ENCODE results near the gene CAB39. TPM values are rescaled to one million over a fixed set of nuclear protein-coding genes. Genes with fewer than 3 reads are reported as not detected.

The CAB39 gene
- polyA plus RNA-seq, 1 donor (not counting 4 experiments of a cell fraction or from before 2014, with no cell fraction given), result 120 TPM

GRCh38 chr2:230738924-230739323 is 26.3 kb downstream of the CAB39 start:
- TF ChIP-seq, protein P1, sequence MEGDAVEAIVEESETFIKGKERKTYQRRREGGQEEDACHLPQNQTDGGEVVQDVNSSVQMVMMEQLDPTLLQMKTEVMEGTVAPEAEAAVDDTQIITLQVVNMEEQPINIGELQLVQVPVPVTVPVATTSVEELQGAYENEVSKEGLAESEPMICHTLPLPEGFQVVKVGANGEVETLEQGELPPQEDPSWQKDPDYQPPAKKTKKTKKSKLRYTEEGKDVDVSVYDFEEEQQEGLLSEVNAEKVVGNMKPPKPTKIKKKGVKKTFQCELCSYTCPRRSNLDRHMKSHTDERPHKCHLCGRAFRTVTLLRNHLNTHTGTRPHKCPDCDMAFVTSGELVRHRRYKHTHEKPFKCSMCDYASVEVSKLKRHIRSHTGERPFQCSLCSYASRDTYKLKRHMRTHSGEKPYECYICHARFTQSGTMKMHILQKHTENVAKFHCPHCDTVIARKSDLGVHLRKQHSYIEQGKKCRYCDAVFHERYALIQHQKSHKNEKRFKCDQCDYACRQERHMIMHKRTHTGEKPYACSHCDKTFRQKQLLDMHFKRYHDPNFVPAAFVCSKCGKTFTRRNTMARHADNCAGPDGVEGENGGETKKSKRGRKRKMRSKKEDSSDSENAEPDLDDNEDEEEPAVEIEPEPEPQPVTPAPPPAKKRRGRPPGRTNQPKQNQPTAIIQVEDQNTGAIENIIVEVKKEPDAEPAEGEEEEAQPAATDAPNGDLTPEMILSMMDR (optimal IDR thresholded peaks at IDR 0.05 in 1 of 3, IDR thresholded peaks at IDR 0.05 in 1 of 3, conservative IDR thresholded peaks at IDR 0.05 in 1 of 3; ENCODE audit: extremely low read depth in 1 of 3, insufficient read depth in 2 of 3, low read length in 3 of 3), result no peak
- no peak for TF ChIP-seq EZH2 (IDR thresholded peaks at IDR 0.05; ENCODE audit: low read length)
- no peak overlapping the region for H3K4me3 ChIP-seq (ENCODE audit: control insufficient read depth in 2 of 3, extremely low read depth in 1 of 3, insufficient read depth in 2 of 3, low read depth in 1 of 3, low read length in 3 of 3)
- no peaks in the 10 kb centered on the region for H3K27me3 ChIP-seq (ENCODE audit: control insufficient read depth, extremely low read depth, insufficient read depth, low read length)

DNA sequence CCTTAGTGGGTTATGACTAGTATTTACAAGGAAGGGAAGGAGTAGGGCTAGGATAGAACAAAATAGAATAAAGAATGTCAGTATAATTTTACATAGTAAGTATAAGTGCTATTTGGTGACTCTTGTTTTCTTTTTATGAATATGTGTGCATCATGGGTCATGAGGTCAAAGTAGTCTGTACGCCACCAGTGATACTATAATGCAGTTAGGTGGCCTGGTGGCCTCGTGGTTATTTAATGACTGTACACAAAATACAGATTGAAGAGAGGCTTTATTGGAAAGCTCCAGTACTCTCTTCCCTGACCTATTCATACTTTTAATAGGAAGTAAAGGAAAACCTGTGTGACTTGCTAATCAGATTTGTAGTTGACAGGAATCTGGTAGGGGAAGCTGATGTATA is 27.3 kb downstream of the CAB39 start:
- Histone ChIP-seq H3K79me2 (ENCODE audit: control insufficient read depth, insufficient read depth, low read length) (peaks cover 97% of the 10 kb centered on the region), H3K27me3 (ENCODE audit: control insufficient read depth, extremely low read depth, insufficient read depth, low read length) (no peaks in the 10 kb centered on the region), H4K20me1 (ENCODE audit: control insufficient read depth, extremely low read depth, insufficient read depth, low read length) (peaks cover 9% of the 10 kb centered on the region), H3K9ac (ENCODE audit: control insufficient read depth, extremely low read depth, insufficient read depth, low read length) (no peak overlapping the region), H3K4me3 (ENCODE audit: control insufficient read depth in 2 of 3, extremely low read depth in 1 of 3, insufficient read depth in 2 of 3, low read depth in 1 of 3, low read length in 3 of 3) (no peak overlapping the region), H2AFZ (ENCODE audit: control insufficient read depth, low read length) (no peak overlapping the region), H3K9me3 (ENCODE audit: control insufficient read depth, low read depth, low read length) (no peaks in the 10 kb centered on the region), H3K4me2 (ENCODE audit: control insufficient read depth, extremely low read depth, insufficient read depth, low read depth, low read length) (no peak overlapping the region), H3K36me3 (ENCODE audit: control insufficient read depth in 2 of 2, extremely low read depth in 1 of 2, insufficient read depth in 2 of 2, low read length in 2 of 2) (peaks cover 14 to 22% of the 10 kb centered on the region in 2 experiments), H3K9me1 (ENCODE audit: control insufficient read depth, extremely low read depth, insufficient read depth, low read length) (no peaks in the 10 kb centered on the region), H3K4me1 (ENCODE audit: control insufficient read depth, extremely low read depth, insufficient read depth, low read length) (peaks cover 5% of the 10 kb centered on the region), H3K27ac (ENCODE audit: control insufficient read depth, insufficient read depth, low read length) (no peak overlapping the region)
- TF ChIP-seq, protein P1 (optimal IDR thresholded peaks at IDR 0.05 in 1 of 3, IDR thresholded peaks at IDR 0.05 in 1 of 3, conservative IDR thresholded peaks at IDR 0.05 in 1 of 3; ENCODE audit: extremely low read depth in 1 of 3, insufficient read depth in 2 of 3, low read length in 3 of 3), result no peak
- TF ChIP-seq EZH2 (IDR thresholded peaks at IDR 0.05; ENCODE audit: low read length), result no peak
- dilution Hi-C loops (cut with MboI; ENCODE audit: extremely low pct_ligation_motif_present, low sequenced_read_pairs), result no loop called here
- no peak for DNase-seq (ENCODE audit: low read depth, low spot score)
- FAIRE-seq, result no peak

More at GRCh38 chr2:230738924-230739323, 26.3 kb downstream of the CAB39 start:
- H3K9ac ChIP-seq (ENCODE audit: control insufficient read depth, extremely low read depth, insufficient read depth, low read length), result no peak overlapping the region
- no peak overlapping the region for H2AFZ ChIP-seq (ENCODE audit: control insufficient read depth, low read length)
- no peaks in the 10 kb centered on the region for H3K9me1 ChIP-seq (ENCODE audit: control insufficient read depth, extremely low read depth, insufficient read depth, low read length)
- H4K20me1 ChIP-seq (ENCODE audit: control insufficient read depth, extremely low read depth, insufficient read depth, low read length), result peaks cover 15% of the 10 kb centered on the region
- H3K27ac ChIP-seq (ENCODE audit: control insufficient read depth, insufficient read depth, low read length), result no peak overlapping the region
- no peak for FAIRE-seq
- peaks cover 8% of the 10 kb centered on the region for H3K4me1 ChIP-seq (ENCODE audit: control insufficient read depth, extremely low read depth, insufficient read depth, low read length)
- no peak overlapping the region for H3K4me2 ChIP-seq (ENCODE audit: control insufficient read depth, extremely low read depth, insufficient read depth, low read depth, low read length)
- no peaks in the 10 kb centered on the region for H3K9me3 ChIP-seq (ENCODE audit: control insufficient read depth, low read depth, low read length)
- dilution Hi-C loops (cut with MboI; ENCODE audit: extremely low pct_ligation_motif_present, low sequenced_read_pairs), result no loop called here
- DNase-seq (ENCODE audit: low read depth, low spot score), result no peak
- H3K79me2 ChIP-seq (ENCODE audit: control insufficient read depth, insufficient read depth, low read length), result peaks cover 97% of the 10 kb centered on the region
- H3K36me3 ChIP-seq (ENCODE audit: control insufficient read depth in 2 of 2, extremely low read depth in 1 of 2, insufficient read depth in 2 of 2, low read length in 2 of 2), result peaks cover 14 to 24% of the 10 kb centered on the region in 2 experiments

Measured in keratinocyte (primary cell).